ENCODE results near the gene TBC1D22B. TPM values are rescaled to one million over a fixed set of nuclear protein-coding genes. Genes with fewer than 3 reads are reported as not detected.
"Not testable (repeated sequence)": the region's sequence is repeated elsewhere in the genome, so short reads cannot be mapped to it uniquely, and the experiment has no call there.

The TBC1D22B gene
- polyA plus RNA-seq, 1 experiment = 9.8 TPM

DNA sequence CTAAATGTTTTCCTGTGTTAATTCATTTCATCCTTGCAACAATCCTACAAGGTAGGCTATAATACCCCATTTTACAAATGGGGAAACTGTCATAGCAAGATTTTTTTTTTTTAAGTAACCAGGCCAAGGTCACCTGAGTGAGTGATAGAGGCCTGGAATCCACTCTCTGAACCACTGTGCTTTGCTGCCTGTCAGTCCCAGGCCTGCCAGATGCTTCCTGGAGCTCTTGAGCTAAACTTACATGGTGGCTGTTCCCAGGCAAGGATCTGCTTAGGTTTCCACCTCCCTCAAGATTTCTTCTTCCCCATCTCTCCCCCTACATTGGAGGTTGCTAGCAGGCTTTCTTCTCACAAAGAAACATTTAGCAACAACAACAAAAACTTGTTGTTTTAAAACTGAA lies 63.5 kb downstream of the TBC1D22B start:
- ChIA-PET POLR2A (interaction anchor here (0.7 kb wide), 1 partner anchor 1793 kb away, joined by 3 read pairs; no protein-coding TSS in a partner anchor), CTCF (interaction anchor here (0.6 kb wide), 1 partner anchor 60 kb away, joined by 6 read pairs; no protein-coding TSS in a partner anchor)
- TF ChIP-seq, protein P1, sequence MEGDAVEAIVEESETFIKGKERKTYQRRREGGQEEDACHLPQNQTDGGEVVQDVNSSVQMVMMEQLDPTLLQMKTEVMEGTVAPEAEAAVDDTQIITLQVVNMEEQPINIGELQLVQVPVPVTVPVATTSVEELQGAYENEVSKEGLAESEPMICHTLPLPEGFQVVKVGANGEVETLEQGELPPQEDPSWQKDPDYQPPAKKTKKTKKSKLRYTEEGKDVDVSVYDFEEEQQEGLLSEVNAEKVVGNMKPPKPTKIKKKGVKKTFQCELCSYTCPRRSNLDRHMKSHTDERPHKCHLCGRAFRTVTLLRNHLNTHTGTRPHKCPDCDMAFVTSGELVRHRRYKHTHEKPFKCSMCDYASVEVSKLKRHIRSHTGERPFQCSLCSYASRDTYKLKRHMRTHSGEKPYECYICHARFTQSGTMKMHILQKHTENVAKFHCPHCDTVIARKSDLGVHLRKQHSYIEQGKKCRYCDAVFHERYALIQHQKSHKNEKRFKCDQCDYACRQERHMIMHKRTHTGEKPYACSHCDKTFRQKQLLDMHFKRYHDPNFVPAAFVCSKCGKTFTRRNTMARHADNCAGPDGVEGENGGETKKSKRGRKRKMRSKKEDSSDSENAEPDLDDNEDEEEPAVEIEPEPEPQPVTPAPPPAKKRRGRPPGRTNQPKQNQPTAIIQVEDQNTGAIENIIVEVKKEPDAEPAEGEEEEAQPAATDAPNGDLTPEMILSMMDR (IDR thresholded peaks at IDR 0.05; ENCODE audit: low read depth, low read length) = no peak
- Histone ChIP-seq H3K27me3 (ENCODE audit: control insufficient read depth, insufficient read depth, low read length) (no peaks in the 10 kb centered on the region), H3K27ac (ENCODE audit: low read depth, low read length) (no peak overlapping the region), H3K9me3 (ENCODE audit: control insufficient read depth, insufficient read depth, low read length) (no peaks in the 10 kb centered on the region), H3K4me3 (ENCODE audit: low read depth, low read length) (no peak overlapping the region)
- DNase-seq (ENCODE audit: low read depth, low spot score) = no peak

DNA sequence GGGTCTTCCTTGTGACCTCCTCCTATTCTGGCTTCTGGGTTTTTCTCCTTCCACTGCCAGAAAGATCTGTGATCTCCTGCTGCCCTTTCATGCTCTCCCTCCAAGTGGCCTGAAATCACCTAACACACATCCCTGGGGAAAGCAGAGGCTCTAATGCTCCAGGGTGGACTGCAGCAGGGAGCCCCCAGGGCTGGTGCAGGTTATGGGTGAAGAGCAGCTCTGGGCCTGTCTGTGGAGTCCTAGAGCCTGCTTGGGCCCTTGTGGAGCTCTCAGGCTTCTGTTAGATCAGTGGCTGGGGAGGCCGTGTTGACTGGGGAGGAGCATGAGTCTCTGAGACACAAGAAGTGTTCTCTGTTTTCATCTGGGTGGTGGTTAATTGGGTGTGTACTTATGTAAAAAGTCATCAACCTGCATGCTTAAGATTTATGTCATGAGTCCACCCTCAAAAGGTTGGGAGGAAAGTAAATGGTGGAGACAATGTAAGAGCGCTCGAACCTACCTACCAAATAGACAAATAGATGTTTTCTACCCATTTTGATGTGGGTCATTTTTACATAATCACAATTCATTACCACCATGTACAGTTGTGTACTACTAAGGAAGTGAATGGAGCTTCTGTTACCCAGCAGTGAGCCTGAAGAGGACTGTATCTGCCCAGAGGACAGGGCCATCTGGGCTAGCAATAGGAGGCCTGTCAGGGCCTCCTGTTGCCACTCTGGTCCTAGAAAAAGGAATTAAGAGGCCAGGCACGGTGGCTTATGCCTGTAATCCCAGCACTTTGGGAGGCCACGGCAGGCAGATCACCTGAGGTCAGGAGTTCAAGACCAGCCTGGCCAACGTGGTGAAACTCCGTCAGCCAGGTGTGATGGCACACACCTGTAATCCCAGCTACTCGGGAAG lies 64.2 kb downstream of the TBC1D22B start:
- H3K4me3 ChIP-seq (ENCODE audit: low read depth, low read length) = no peak overlapping the region
- TF ChIP-seq, protein P1 (IDR thresholded peaks at IDR 0.05; ENCODE audit: low read depth, low read length) = no peak
- no peaks in the 10 kb centered on the region for H3K9me3 ChIP-seq (ENCODE audit: control insufficient read depth, insufficient read depth, low read length)
- POLR2A ChIA-PET = interaction anchor here (0.7 kb wide), 1 partner anchor 1792 kb away, joined by 3 read pairs; no protein-coding TSS in a partner anchor
- CTCF ChIA-PET = no interaction called here
- no peak overlapping the region for H3K27ac ChIP-seq (ENCODE audit: low read depth, low read length)
- no peaks in the 10 kb centered on the region for H3K27me3 ChIP-seq (ENCODE audit: control insufficient read depth, insufficient read depth, low read length)
- DNase-seq (ENCODE audit: low read depth, low spot score) = no peak

DNA sequence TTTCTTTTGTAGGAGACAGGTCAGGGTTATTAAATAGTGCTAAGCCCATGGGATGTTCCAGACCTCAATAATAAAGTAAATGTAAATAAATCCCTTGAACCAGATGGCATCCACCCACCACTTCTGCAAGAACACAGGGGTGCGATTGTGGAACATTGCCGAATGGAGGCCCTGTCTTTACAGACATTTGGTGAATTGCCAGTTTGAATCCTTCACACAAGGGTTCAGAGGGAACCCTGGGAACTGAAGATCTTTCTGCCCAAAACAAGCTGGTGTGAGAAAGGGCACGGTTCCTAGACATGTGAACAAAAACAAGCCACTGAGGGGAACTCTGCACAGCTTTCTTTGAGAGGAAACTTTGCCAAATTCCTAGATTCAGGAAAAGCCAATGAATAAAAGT lies 66.0 kb downstream of the TBC1D22B start:
- Histone ChIP-seq H3K27ac (ENCODE audit: low read depth, low read length) (no peak overlapping the region), H3K4me3 (ENCODE audit: low read depth, low read length) (no peak overlapping the region), H3K9me3 (ENCODE audit: control insufficient read depth, insufficient read depth, low read length) (no peaks in the 10 kb centered on the region), H3K27me3 (ENCODE audit: control insufficient read depth, insufficient read depth, low read length) (no peaks in the 10 kb centered on the region)
- DNase-seq (ENCODE audit: low read depth, low spot score) = no peak
- TF ChIP-seq, protein P1 (IDR thresholded peaks at IDR 0.05; ENCODE audit: low read depth, low read length) = no peak
- ChIA-PET POLR2A (no interaction called here), CTCF (no interaction called here)

DNA sequence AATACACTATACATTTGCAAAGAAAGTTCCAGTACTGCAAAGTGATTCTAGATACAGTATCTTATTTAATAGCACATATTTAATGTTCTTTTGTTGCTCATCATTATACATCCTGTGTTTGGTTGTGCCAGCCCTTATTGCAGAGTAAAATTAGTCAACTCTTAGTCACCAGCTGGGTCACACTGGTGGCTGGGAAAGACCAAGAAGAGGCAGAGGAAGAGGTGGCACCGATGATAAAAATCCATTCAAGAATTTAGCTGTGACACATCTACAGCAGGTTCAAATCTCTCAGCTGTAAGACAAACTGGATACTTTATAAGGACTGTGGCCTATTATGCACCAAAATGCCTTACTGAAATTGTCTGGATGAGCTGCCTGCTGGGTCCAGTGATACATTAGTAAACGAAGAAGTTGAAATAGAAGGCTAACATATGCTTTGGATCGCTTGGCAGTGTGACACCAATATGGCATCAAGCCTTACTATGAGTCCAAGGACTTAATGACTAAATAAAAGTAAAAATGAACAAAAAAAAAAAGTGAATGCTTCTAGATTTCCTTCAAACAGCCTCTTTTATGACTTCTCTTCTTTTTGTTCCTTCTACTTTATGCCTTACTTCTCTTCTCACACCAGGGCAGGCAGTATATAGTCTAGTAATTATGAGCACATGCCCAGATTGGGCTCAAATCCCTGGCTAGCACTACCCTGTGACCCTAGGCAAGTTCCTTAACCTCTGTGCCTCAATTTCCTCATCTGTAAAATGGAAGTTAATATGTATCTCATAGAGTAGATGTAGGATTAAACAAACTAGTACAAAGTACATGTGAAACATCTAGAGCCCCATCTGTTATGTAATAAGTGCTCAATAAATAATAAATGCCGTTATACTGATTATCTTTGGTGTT lies 66.8 kb downstream of the TBC1D22B start:
- CTCF ChIA-PET = interaction anchor here (0.6 to 2.2 kb wide), 23 partner anchors 9 to 818 kb away, joined by 3 to 34 read pairs (median 6); partner anchors contain the start of gene CMTR1
- POLR2A ChIA-PET = interaction anchor here (0.6 kb wide), 1 partner anchor 30 kb away, joined by 4 read pairs; no protein-coding TSS in a partner anchor
- no peaks in the 10 kb centered on the region for H3K9me3 ChIP-seq (ENCODE audit: control insufficient read depth, insufficient read depth, low read length)
- H3K4me3 ChIP-seq (ENCODE audit: low read depth, low read length) = no peak overlapping the region
- peak overlapping the region; percentile 21 for H3K27ac ChIP-seq (ENCODE audit: low read depth, low read length)
- no peak for DNase-seq (ENCODE audit: low read depth, low spot score)
- TF ChIP-seq, protein P1 (IDR thresholded peaks at IDR 0.05; ENCODE audit: low read depth, low read length) = no peak
- no peaks in the 10 kb centered on the region for H3K27me3 ChIP-seq (ENCODE audit: control insufficient read depth, insufficient read depth, low read length)

DNA sequence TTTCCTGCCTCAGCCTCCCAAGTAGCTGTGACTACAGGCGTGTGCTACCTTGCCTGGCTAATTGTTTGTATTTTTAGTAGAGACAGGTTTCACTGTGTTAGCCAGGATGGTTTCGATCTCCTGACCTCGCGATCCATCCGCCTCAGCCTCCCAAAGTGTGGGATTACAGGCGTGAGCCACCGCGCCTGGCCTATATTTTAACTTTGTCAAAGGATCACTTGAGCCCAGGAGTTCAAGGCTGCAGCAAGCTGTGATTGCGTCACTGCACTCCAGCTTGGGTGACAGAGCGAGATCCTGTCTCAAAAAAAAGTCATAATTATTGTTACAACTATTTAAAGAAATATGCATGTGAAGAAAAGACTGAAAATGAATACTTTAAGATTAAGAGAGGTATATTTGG lies 72.8 kb downstream of the TBC1D22B start:
- POLR2A ChIA-PET; CTCF ChIA-PET; H3K27me3 ChIP-seq (ENCODE audit: control insufficient read depth, insufficient read depth, low read length); H3K9me3 ChIP-seq (ENCODE audit: control insufficient read depth, insufficient read depth, low read length); DNase-seq (ENCODE audit: low read depth, low spot score); H3K4me3 ChIP-seq (ENCODE audit: low read depth, low read length); H3K27ac ChIP-seq (ENCODE audit: low read depth, low read length): not testable (repeated sequence)
